GM12801 (cell line): ENCODE measurements around the gene LRCH3.

Experiments
- CTCF ChIP-seq: IDR thresholded peaks from one replicate; pipeline ENCODE4 v1.5.1; 2011; ENCODE audit warnings: control low read depth; ENCODE audit not compliant: insufficient read length; ENCODE audit errors: extremely low read depth

LRCH3 gene

GRCh38 chr3:197907196-197907595 is 116.1 kb downstream of the LRCH3 start:
- TF ChIP-seq CTCF = no peak

- TF ChIP-seq CTCF = no peak
Observed at GRCh38 chr3:197908957-197909701, 118.1 kb downstream of the LRCH3 start.

GRCh38 chr3:197912741-197913476 is 121.9 kb downstream of the LRCH3 start:
- TF ChIP-seq CTCF = no peak

- no peak for TF ChIP-seq CTCF
Observed at GRCh38 chr3:197913641-197914380, 122.8 kb downstream of the LRCH3 start.

- TF ChIP-seq CTCF = no peak
Observed at GRCh38 chr3:197926418-197926817, 135.4 kb downstream of the LRCH3 start.

- TF ChIP-seq CTCF = no peak
Observed at GRCh38 chr3:197936819-197937384, 145.8 kb downstream of the LRCH3 start.
